HG03025 (cell line): ENCODE measurements around the gene ANO6.
"Not testable (repeated sequence)": the region's sequence is repeated elsewhere in the genome, so short reads cannot be mapped to it uniquely, and the experiment has no call there.

ENCODE experiments used
- ATAC-seq: cut with Tn5 transposase; IDR thresholded peaks from one replicate; pipeline ENCODE4 v1.9.1; 2021; ENCODE audit warnings: mild to moderate bottlenecking, moderate library complexity; ENCODE audit not compliant: unreplicated experiment, low FRiP score

Gene ANO6

DNA sequence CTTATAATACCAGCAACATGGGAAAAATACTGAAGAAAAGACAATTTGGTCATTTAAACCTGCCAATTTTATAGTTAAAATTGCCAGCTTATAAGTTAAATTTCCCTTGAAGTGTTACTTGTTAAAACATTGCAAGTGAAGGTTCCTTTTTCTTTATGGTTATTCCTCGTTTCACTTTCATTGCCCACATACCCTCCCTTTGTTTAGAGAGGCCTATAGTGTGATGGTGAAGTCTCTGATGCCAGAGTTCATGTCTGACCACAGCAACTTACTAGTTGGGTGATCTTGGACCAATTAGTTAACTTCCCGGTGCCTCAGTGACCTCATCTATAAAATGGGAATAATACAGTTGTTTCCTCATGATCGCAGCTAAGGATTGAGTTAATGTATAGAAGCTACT, 173.5 kb downstream of the ANO6 start:
- no peak for ATAC-seq

DNA sequence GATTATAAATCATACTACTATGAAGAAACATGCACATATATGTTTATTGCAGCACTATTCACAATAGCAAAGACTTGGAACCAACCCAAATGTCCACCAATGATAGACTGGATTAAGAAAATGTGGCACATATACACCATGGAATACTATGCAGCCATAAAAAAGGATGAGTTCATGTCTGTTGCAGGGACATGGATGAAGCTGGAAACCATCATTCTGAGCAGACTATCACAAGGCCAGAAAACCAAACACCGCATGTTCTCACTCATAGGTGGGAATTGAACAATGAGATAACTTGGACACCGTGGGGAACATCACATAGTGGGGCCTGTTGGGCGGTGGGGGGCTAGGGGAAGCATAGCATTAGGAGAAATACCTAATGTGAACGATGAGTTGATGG, 181.6 kb downstream of the ANO6 start:
- not testable (repeated sequence) for ATAC-seq

DNA sequence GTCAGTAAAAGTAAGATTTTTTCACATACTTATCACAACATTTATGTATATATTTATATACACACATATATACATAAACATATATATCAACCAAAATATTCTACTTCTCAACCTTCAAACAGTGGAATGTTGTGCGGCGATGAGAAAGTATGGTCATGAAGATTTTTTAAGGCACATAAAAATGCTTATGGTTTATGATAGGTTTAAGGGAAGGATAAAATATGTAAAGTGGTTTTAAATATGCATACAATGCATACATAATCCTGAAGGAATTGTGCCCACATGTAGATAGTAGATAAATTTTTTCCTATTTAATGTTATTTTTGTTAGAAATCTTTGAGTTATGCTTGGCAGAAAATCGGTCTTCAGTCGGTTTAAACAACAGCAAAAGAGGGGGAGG, 182.7 kb downstream of the ANO6 start:
- ATAC-seq = no peak

DNA sequence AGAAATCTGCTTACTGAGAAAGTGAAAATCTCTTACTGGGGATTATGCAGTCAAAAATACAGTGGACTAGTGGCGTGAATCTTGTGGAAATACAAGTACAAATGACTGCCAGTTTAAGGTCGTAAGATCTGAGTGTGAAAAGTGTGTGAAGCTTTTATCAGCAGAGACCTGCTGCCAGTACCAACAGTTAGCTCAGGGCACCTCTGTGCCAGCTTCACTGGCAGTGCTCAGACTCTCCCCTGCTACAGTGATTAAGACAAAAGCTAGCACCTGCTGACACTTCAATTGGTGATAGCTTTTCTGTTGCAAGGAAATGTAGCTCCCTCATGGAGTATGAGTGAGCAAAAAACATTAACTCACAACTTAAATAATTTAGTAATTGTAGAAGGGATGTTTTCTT, 185.1 kb downstream of the ANO6 start:
- no peak for ATAC-seq

DNA sequence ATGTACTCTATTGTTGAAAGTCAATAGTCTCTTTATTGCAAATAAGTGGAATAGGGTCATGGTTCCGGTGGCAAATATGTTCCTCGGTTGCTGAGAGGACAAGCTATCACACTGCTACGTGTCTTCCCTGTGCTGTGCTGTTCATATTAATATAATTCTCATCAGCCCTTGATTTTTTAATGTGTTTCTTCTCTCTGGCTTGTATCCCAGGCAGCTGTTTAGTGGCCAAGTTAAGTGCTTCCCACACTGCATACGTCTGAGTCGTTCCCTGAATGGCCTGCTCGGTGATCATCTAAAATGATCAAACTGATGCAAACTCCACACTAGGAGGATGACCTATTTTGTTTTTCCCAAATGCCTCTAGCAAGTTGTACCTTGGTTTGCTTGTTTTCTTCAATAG, 186.4 kb downstream of the ANO6 start:
- ATAC-seq = no peak

DNA sequence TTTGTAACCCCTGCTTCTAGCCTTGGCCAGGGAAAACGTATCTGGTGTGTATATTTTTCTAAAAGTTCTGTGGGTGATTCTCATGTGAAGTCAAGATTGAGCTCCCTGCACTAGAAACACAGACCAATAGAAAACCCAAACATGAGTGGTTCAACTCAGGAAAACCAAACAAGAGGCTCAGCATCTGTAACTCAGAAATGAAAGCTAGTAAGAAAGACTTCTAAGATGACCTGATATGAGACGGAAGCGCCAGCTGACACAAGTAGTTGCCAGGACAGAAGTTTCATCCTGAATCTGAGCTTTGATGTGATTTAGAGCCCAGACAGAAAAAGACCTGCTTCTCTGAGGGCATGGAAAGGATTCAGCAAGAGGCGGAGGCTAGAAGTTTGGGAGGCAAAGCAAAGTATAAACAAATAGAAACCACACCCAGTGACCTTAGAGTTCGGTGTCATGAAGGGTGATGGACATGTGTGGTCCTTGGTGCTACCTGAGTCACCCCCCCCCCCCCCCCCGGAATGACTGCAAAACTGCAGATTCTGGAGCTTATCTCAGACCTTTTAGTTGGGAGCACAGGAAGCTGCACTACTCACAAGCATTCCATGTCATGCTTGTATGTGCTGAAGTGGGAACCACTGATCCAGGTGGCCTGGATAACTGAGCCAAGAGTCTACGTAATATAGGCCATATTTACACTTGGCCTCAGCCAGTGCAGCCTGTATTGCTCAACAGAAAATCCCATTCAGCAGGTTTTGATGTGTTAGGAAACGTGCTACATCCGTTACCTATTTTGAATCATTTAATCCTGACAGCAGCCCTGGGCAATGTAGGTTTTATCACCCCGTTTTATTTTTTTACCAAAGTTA, 191.3 kb downstream of the ANO6 start:
- no peak for ATAC-seq

DNA sequence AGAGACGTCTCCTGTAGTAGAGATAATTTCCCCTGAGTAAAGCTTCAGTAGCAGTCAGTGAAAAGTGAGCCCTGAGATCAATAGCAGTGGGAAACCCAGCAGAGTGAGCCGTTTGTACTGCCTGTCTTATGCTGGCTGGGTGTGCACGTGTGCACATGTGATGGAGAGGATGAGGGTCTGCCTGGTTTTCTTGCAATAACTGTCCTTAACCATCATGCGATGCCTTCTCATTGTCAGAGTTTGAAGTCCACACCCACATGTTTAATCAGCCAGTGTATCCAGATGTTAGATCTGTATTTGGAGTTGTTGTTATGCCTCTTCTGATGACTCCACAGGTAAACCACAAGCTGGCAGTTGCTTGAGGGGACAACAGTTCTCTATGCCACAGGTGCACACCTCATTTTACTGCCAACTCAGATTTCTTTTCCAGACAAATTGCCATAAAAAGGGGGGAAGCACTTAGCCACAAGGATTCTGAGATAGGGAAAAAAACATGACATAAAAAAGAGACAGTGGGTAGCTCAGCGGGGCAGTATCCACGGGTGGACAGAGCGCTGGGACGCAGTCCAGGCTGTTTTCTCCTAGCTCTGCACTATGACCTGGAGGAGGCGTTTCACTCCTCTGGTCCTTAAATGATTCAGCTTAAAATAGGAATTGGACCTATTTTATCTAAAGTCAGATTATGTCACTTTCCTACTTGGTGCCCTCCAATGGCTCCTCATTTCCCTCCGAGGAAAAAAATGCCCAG, 192.3 kb downstream of the ANO6 start:
- ATAC-seq = no peak

DNA sequence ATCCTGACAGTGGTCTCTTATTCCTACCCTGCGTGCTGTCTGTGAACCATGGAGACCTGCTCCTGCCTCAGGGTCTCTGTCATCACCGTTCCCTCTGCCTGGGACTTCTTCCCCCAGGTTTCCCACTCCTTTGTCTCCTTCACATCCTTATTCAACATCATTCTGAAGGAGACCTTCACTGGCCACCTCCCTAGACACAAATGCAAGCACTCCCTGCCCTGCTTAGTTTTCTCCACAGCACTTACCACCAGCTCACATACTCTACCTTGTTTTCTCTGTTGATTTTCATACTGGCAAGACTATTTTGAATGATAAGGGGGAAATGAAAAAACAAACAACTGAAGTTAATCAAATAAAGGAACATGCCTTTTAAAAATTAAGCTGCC, 192.8 kb downstream of the ANO6 start:
- ATAC-seq = no peak

DNA sequence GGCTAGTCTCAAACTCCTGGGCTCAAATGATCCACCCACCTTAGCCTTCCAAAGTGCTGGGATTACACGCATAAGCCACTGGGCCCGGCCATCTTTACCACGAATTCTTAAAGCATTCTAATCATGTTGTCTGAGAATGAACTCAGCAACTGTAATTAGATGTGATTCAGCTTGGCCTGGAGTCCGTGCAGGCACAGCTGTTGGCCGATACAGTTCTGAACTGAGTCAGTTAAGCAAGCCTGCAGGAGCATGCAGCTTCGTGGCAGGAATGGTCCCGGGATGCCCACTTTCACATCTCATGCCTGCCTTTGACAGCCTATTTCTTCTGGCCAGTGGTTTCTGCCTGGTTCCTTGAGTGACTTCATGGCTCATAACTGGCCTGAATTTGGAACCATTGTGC, 194.1 kb downstream of the ANO6 start:
- ATAC-seq = no peak

DNA sequence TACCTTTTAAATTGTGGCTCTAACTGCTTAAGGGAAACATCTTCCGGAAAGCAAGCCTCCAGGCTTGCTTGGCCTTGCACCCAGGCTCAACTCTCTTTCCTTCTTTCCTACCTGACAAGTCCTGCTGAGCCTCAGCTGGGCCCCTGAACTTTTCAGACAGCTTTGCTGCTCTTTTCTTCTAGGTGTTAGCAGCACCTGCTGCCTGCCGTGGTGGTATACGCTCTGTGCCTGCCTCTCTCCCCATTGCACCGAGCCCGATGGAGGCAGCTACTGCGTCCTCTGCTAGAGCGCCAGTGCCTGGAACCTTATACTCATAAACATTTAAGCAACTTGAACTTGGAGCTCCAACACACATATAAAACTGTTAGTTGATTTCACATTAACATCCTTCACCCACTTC, 195.7 kb downstream of the ANO6 start:
- no peak for ATAC-seq

DNA sequence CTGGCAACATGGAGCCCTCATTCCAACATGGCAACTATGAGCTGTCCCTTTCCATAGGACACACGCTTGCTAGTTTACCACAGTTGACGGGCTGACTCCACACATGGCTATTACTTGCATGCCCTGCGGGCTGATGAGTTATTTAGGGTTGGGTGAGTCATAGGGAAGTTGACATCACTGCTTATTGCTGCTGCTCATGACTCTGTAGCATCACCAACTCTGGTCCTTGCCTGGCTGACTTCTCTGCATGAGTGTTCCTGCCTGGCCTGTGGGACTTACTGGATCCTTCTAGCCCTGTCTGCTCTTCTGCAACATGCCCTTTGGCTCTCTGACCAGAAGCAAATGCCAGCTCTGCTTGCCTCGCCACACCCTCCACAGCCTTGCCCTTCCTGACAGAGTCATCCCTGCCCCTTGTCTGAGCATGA, 199.5 kb downstream of the ANO6 start:
- peak; percentile 55 for ATAC-seq

DNA sequence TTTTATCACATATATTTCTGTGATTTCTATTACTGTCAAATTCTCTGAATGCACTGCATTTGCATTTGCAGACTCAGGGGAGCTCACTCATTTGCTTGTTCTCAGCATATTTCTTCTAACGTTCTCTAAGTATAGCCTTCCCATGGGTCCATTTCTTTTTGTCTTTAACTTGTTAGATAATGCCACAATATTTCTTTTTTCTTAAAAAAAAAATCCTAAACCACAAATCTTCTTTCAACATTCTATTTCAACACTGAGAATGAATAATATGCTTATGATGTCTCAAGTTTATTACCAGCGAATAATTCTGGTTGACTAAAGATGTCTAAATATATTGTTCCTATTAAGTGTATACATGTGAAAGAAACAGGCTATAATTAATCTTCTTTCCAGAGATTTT, 200.2 kb downstream of the ANO6 start:
- no peak for ATAC-seq

DNA sequence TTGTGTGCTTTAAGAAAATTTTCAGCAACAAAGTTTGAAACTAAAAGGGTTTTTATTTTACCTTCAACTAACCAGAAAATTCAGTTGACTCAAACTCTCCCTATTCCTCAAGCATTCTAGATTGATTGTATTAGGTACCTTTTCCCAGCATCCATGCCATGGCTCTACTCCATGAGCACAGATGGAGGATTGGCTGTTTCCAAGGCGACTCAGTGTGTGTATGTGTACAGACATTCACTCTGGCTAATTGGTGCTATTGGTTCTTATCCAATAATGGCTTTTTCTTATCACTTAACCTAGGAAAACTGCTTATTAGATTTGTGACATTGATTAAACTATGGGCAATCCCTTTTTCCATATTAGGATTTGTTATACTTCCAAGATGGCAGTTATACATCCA, 202.6 kb downstream of the ANO6 start:
- ATAC-seq = no peak

DNA sequence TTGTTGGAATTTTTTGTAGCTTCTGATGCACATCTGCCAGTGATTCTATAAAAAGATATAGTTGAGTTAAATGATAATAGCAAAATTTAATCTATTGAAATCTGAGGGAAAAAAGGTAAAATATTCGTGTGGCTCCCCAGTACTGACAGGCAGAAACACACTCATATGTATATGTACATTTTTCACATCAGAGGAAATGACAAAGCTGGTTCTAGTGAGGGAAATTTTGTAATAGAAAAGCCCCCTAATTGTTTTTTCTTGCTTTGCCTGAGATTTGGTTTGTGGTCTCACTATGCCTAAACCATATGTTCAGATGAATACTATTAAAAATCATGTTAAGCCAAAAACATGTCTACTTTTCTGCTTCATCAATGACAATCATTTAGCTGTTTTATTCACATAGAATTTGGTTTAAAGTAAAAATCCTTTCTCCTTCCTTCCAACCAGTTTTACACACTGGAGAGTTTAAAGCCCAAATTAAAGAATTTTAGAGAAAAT, 203.5 kb downstream of the ANO6 start:
- ATAC-seq = no peak

DNA sequence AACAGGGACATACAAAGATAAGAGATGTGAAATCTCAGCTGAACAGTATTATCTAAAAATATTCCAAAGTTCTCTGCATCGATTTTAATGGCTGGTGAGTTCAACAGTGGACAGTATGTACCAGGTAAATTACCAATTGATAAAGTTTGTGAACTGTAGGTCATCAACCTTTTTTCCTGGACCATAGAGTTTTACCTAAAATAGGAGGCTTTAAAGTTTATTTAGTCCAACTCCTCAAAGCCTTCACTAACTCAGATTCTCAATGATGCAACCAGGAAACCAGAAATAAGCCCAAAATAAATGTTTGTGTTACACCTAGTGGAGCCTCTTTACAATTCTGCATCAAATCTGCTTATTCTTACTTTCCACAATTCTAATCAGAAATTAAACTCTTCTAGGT, 205.8 kb downstream of the ANO6 start:
- ATAC-seq = no peak

DNA sequence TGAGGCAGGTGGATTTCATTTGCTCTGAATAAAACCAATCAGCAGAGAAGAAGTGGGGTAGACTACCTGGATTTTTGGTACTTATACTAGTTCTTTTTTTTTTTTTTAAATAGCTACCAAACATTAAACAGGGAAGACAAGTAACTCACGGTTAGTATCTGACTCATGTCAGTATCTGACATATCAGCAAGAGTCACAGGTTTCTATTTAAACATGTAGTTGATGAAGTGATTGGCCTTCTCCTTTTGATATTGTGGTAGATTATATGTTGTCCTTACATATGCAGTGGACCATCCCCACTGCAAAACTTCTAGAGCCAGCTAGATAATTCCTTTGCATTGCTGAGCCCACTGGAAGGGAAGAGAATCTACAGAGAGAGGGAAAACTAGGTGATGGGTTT, 208.0 kb downstream of the ANO6 start:
- no peak for ATAC-seq

DNA sequence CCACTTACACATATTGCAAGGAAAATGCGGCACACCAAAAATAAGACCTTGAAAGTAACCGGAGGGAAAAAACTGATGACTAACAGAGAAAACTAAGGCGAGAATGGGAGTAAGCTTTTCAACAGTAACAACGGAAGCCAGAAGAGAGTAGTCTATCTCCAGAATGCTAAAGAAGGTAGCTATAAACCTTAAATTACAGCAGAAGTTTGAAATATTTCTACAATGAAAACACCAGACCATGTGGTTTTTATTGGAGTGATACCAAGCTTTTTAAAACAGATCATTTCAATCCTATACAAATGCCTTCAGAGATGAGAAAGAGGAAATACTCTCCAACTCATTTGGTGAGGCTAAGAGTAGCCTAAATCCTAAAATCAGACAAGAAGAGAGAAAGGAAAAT, 209.5 kb downstream of the ANO6 start:
- no peak for ATAC-seq

DNA sequence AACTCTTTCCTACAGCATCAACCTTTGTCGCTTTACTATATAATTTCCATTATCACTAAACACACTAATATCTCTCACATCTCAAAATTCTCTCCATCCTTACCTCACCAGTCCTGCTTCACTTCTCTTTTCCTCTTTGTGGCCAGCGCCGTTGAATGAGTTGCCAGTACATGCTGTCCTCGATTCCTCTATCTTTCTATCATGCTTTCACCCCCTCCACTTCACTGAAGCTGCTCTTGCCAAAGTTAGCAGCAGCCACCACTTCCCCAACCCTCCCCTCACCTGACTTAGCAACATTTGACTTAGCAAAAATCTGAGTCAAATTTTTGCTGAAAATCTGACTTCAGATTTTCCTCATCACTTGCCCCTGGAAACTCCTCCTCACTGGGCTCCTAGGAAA, 210.4 kb downstream of the ANO6 start:
- no peak for ATAC-seq

DNA sequence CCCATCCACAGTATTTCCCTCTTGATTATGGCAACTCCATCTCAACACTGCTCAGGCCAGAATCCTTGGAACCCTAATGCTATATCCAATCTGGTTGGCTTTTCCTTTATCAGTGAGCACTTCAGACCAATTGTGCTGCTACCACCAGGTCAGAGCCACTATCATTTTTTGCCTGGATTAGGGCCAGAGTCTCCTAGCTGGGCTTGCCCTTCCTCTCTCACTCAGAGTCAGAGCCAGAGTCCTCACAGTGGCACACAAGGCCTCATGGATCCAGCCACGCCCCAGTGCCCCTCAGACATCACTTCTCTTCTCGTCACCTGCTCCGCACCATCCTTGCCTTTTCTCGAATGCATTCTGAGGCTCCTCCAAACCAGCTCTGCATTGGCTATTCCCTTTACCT, 211.1 kb downstream of the ANO6 start:
- ATAC-seq = no peak

DNA sequence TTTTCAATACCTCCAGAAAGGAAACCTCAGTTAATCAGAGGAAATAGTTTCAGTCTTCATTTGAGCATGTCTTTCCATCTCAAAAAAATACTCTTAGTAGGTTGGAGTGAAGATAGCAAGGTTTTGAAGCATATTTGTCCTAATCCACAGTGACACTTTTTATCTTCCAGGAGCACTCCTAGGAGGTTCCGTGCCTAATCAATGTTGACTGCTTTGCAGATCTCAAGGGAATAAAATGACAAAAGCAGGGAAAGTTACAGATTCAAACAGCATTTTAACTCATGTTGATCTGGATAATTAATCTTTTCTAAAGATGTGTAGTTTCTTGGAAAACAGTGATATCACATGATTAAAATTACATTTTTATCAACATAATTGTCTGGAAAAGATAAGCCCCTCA, 213.9 kb downstream of the ANO6 start:
- ATAC-seq = no peak

DNA sequence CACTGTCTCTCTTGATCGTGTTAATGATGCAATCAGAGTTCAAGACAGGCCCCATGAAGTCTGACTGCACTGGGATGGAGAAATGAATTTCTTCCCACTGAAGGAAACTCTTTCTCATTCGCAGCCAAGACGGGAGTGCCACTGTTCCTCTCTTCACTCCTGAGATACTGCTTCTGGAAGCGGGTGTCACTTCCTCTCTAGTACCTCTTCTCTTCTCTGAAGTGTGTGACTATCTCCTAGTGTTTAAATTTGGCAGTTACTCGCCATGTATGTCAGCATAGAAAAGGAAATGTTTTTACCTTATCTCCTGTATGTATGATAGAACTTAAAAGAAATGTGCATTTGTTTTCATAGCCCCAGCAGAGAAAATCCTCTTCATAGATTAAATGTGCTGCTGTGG, 215.2 kb downstream of the ANO6 start:
- no peak for ATAC-seq

DNA sequence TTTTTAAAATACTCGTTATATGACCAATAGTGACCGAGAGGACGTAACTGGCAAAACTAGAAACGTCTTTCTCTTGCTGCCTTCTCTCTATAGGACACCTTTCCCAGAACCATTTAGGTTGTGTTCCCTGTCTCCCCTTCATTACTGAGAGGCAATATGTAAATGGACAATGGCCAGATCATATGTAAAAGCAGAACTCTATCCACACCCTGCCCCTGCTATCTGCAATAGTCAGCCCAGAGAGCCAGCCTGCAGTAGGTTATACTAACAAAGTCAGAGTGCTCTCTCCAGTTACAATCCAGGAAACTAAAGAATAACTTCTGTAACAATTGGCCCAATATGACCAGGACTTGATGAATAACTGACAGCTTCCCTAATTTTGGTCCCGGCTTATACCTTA, 216.8 kb downstream of the ANO6 start:
- ATAC-seq = no peak
